ENCODE results near the gene SAXO2. TPM values are rescaled to one million over a fixed set of nuclear protein-coding genes. Genes with fewer than 3 reads are reported as not detected.
A peak's percentile ranks its signal among the peaks of the same experiment; 100 is the strongest.
"Not testable (repeated sequence)": the region's sequence is repeated elsewhere in the genome, so short reads cannot be mapped to it uniquely, and the experiment has no call there.

SAXO2 gene
- total RNA-seq, 1 donor from 2014 or later, result 2.6 TPM

- peak; percentile 34 for DNase-seq (ENCODE audit: low spot score)
Measured at GRCh38 chr15:82313951-82314768, 51.5 kb downstream of the SAXO2 start.

- peak; percentile 20 for DNase-seq (ENCODE audit: low spot score)
Measured at GRCh38 chr15:82314769-82315518, 52.3 kb downstream of the SAXO2 start.

- DNase-seq (ENCODE audit: low spot score), result peak; percentile 28
Measured at GRCh38 chr15:82315519-82316246, 53.1 kb downstream of the SAXO2 start.

- DNase-seq (ENCODE audit: low spot score), result not testable (repeated sequence)
Measured at GRCh38 chr15:82316247-82317090, 53.9 kb downstream of the SAXO2 start.

- DNase-seq (ENCODE audit: low spot score), result no peak
Measured at GRCh38 chr15:82317091-82317489, 54.5 kb downstream of the SAXO2 start.

- not testable (repeated sequence) for DNase-seq (ENCODE audit: low spot score)
Measured at GRCh38 chr15:82317516-82317915, 54.9 kb downstream of the SAXO2 start.

GRCh38 chr15:82318281-82318680 is 55.7 kb downstream of the SAXO2 start:
- DNase-seq (ENCODE audit: low spot score), result not testable (repeated sequence)

GRCh38 chr15:82319522-82320278 is 57.1 kb downstream of the SAXO2 start:
- not testable (repeated sequence) for DNase-seq (ENCODE audit: low spot score)

- DNase-seq (ENCODE audit: low spot score), result not testable (repeated sequence)
Measured at GRCh38 chr15:82320861-82321260, 58.2 kb downstream of the SAXO2 start.

GRCh38 chr15:82322488-82322887 is 59.9 kb downstream of the SAXO2 start:
- not testable (repeated sequence) for DNase-seq (ENCODE audit: low spot score)

GRCh38 chr15:82324831-82325230 is 62.2 kb downstream of the SAXO2 start:
- peak; percentile 15 for DNase-seq (ENCODE audit: low spot score)

GRCh38 chr15:82325646-82326045 is 63.0 kb downstream of the SAXO2 start:
- DNase-seq (ENCODE audit: low spot score), result peak; percentile 34

- DNase-seq (ENCODE audit: low spot score), result peak; percentile 42
Measured at GRCh38 chr15:82326896-82327295, 64.3 kb downstream of the SAXO2 start.

GRCh38 chr15:82327372-82327771 is 64.8 kb downstream of the SAXO2 start:
- peak; percentile 17 for DNase-seq (ENCODE audit: low spot score)

GRCh38 chr15:82329039-82329438 is 66.4 kb downstream of the SAXO2 start:
- peak; percentile 17 for DNase-seq (ENCODE audit: low spot score)

GRCh38 chr15:82330921-82331320 is 68.3 kb downstream of the SAXO2 start:
- peak; percentile 12 for DNase-seq (ENCODE audit: low spot score)

- DNase-seq (ENCODE audit: low spot score), result peak; percentile 9
Measured at GRCh38 chr15:82331576-82332304, 69.1 kb downstream of the SAXO2 start.

GRCh38 chr15:82332711-82333602 is 70.3 kb downstream of the SAXO2 start:
- peak; percentile 62 for DNase-seq (ENCODE audit: low spot score)
